GM21825 (cell line): ENCODE measurements around the gene ZNF536.

Source experiments
- ATAC-seq: cut with Tn5 transposase; IDR thresholded peaks from one replicate; pipeline ENCODE4 v1.9.1; 2021; ENCODE audit warnings: mild to moderate bottlenecking, moderate library complexity; ENCODE audit not compliant: unreplicated experiment

Gene ZNF536

DNA sequence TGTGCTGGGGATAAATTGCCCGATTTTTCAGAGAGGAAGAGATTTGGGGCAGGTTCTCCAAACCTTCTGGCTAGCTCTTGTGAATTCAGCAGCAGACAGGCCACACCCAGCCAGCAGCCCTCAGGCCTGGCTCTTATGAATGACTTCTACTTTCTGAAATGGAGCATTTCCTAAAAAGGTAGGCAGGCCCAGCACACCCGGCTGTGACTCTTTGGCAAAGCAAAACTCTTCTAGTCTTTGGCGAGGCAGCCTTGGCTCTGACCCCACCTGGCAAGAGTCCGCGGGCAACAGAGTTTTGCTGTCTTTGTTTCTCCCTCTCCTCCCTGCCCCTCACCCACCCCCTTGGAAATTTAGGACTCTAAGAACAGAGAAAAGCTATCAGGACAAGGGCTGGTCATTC is 221.2 kb downstream of the ZNF536 start:
- no peak for ATAC-seq

DNA sequence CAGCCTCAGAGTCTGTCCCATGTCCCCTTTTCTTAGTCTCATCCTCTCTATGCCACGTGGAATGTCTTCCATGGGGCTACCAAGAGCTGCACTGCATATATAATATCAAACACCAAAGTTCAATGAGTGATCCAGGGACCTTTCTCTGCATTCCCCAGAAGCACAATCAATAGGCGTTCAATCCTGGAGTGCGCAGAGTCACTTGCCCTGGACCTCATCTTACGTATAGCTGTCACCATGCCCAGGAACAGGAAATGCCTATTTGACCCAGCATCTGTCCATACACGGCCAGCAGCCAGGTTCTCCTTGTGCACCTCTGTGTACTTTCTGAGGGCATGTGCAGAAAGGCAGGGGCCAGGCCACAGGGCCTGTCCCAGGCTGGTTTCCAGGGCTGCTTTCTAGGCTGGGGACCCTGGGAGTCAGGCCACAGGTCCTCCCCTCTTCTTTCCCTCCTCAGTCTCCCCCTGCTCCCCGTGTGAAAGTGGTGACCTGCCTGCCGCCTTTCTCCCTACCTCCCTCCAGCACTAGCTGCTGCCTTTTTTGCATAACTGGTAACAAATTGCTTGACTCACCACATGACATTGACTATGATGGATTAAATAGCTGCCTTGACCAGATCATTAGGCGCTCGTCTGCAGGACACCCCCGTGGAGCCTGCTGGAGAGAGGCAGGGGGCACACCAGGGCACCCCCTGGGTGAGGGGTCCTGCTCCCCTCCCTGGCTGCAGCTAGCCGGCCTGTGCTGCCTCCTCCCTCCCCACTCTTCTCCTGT is 222.0 kb downstream of the ZNF536 start:
- no peak for ATAC-seq

DNA sequence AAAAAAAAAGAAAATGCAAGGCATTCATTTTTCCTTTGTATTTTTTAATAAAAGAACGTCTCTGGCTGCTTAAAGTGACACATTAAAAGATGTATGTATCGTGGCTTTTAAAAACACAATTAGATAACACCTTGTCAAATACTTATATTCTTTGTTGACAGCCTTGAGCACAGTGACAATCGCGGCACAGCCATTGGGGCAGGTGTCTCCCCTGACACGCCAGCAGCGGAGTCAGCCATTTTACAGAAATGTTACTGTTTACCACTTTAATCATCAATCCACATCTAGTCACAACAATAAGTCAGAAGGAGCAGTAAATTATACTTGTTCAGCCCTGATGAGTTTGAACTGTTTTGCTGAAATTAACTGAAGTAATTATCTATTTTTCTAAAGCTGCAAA is 224.1 kb downstream of the ZNF536 start:
- no peak for ATAC-seq

GRCh38 chr19:30596813-30597399 is 224.7 kb downstream of the ZNF536 start:
- ATAC-seq: no peak

DNA sequence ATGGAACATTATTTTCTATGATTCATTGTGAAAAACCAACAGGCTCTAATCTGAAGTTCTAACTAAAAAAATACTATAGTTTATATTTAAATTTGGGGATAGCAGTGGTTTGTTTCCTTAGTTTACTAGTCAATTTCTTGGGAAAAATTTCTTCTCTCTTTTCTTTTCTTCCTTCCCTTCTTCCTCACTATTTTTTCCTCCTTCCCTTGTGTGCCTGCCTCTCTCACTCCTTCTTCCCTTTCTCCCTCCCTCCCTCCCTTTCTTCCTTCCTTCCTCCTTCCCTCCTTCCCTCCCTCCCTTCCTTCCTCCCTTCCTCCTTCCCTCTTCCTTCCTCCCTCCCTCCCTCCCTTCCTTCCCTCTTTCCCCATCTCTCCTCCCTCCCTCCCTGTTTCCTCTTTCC is 226.5 kb downstream of the ZNF536 start:
- ATAC-seq: no peak

DNA sequence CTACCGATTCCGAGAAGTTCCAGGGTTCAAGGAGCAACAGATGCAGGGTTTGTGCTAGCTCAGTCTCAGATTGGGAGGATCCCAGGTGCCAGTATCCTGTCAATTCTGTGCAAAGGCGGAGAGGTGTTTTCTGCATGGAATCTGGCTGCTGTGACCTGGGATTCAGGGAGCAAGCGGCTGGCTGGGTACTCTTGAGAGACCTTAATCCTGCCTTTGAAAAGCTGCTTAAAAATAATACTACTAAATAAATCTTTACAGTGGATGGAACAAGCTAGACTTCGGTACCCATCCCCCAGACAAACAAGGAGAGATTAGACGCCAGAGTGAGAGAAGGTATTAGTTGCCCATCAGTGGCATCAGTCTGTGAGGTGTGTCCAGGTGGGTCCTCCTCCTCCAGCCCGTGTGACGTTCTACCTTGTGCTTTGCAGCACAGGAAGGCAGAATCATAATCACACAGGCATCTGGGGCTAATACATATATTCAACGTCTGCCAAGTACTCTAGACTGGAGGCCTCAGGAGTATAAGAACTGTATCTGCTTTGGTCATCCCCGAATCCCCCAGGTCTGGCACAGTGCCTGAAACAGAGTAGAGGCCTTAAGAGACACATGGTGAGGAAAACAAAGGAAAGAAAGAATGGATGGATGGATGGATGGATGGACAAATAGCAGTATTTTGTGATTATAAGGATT is 230.6 kb downstream of the ZNF536 start:
- ATAC-seq: no peak

GRCh38 chr19:30604657-30605056 is 232.5 kb downstream of the ZNF536 start:
- no peak for ATAC-seq

DNA sequence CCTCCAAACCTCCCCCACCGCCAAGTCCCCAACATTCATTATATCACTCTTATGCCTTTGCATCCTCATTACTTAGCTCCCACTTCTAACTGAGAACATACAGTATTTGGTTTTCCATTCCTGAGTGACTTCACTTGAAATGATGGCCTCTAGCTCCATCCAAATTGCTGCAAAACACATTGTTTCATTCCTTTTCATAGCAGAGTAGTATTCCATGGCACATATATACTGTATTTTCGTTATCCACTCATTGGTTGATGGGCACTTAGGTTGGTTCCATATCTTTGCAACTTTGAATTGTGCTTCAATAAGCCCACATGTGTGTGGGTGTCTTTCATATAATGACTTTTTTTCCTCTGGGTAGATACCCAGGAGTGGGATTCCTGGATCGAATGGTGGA is 233.1 kb downstream of the ZNF536 start:
- ATAC-seq: no peak

GRCh38 chr19:30606114-30607050 is 234.2 kb downstream of the ZNF536 start:
- no peak for ATAC-seq
